HL-60/S4 treated with phorbol 12-myristate 13-acetate at 8.2 ng/mL for 4 days and 3 days (cell line): ENCODE measurements around the gene PIP4K2C.
"Not testable (repeated sequence)": the region's sequence is repeated elsewhere in the genome, so short reads cannot be mapped to it uniquely, and the experiment has no call there.

Source experiments
- in situ Hi-C: fragments of 300-500 bp; cut with MboI; formaldehyde crosslinking; loops from 2 replicates; pipeline ENCODE4 v1.15.0; 2022; ENCODE audit warnings: low sequenced_read_pairs

PIP4K2C gene

GRCh38 chr12:57609101-57609780, 18.2 kb downstream of the PIP4K2C start:
- in situ Hi-C loops = no loop called here

- in situ Hi-C loops = no loop called here
These were observed 19.0 kb downstream of the PIP4K2C start for GRCh38 chr12:57609781-57610553.

DNA sequence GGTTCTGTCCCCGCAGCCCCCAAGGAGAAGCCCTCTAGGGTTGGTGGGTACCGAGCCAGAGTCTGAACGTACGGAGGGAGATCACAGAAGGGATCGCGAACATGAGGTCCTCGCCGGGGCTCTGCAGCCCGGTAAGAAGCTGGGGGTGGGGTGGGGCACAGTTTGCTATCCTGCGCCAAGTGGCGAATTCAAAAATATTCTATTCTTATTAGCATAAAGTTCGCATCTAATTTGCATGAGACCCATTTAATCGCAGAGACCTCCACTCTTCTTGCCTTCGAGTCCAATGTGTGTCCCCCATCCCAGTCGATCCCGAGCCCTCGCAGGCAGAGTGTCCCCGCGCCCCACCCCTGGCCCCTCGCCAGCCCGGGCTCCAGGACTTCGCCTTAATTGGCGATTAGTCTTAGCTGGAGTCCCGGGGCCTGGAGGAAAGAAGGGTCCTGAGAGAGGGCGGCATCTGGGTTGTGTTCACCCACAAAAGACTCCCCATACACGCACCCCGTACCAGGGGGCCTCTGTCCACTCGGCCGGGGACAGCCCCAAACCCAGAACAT, 19.6 kb downstream of the PIP4K2C start:
- in situ Hi-C loops = no loop called here

DNA sequence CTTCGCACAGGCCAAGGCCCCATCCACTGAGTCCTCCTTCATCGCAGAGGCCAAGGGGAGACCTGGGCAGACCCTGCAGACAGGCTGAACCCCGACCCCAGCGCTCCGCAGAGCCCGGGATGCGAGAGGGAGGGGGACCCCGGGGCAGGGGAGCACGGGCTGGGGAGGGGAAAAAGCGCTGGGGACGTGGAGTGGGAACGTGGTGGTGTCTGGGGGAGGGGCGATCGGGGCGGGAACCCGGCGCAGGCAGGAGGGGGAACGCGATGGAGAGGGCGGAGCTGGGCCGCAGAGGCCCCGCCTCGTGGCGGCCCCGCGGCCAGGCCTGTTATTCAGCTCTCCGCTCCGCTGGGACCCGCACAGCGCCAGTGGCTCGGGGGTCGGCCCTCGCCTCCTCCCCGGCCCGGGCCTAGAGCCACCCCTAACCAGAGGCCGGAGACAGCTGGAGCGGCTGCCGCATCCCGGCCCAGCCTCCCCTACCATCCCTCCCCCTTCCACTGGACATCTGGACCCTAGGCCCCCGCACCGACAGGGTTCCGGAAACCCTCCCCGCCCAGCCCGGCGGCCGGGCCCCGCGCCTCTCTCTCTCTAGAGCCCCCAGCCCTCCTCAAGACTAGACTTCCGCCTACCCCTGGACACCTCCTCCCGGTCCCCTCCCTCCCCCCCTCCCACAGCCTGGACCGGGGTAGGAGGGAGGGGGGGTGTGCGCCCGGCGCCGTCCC, 20.3 kb downstream of the PIP4K2C start, which contains the start of gene ARHGEF25:
Gene ARHGEF25, plus strand, starts transcription at position 328 of the 719 bp plus-strand sequence. CDS start 460 bp downstream, outside the sequence.
- in situ Hi-C loops = no loop called here

- in situ Hi-C loops = no loop called here
These were observed 21.1 kb downstream of the PIP4K2C start for GRCh38 chr12:57611827-57612710.

- in situ Hi-C loops = no loop called here
These were observed 21.9 kb downstream of the PIP4K2C start for GRCh38 chr12:57612711-57613426.

DNA sequence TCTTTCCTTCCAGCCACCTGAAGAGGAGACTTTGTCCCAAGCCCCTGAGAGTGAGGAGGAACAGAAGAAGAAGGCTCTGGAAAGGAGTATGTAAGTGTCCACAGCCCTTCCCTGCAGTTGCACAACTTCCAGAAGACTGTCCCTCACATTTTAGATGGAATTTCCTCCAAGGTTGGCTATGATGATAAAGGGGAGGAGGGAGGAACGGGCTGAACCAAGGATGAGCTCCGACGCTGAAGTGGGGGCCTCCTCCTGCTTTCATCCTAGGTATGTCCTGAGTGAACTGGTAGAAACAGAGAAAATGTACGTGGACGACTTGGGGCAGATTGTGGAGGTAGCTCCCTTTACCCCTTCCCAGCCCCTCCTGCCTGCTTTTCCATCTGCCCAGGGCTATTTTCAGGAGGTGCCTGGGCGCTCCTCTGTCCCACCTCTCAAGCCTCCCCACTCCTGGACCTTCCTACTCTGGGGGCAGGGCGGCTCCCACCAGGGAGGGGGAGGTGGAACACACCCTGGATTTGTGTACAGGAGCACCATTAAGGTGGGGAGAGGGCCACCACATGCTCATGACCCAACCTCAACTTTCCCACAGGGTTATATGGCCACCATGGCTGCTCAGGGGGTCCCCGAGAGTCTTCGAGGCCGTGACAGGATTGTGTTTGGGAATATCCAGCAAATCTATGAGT, 22.6 kb downstream of the PIP4K2C start:
- in situ Hi-C loops = no loop called here

DNA sequence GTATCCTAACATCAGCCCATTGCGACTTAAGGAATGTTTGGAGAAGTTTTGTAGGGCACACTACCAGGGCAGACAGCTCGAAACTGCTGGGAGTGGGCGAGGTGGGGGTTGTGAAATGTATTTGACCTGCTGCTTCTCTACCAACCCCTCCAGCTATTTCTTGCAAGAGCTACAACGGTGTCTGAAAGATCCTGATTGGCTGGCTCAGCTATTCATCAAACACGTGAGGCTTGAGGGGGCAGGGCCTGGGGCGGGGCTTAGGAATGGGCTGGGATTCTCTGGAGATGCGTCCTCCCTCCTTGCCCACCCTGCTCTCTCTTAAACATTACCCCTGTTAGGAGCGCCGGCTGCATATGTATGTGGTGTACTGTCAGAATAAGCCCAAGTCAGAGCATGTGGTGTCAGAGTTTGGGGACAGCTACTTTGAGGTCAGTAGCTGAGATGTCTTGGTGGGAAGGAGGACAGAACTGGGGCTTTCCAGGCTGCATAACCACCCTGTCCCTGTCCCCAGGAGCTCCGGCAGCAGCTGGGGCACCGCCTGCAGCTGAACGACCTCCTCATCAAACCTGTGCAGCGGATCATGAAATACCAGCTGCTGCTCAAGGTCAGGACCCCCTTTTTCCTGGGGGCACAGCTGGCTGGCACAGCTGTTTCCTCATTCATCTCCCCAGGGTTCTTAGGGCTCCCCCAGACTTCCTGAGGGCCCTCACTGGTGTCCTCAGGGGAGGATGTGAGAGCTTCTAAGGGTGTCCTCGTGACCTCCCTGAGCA, 23.4 kb downstream of the PIP4K2C start:
- in situ Hi-C loops = no loop called here

- in situ Hi-C loops = no loop called here
These were observed 24.0 kb downstream of the PIP4K2C start for GRCh38 chr12:57614948-57615500.

- in situ Hi-C loops = no loop called here
These were observed 24.6 kb downstream of the PIP4K2C start for GRCh38 chr12:57615637-57616036.

GRCh38 chr12:57616383-57617101, 25.6 kb downstream of the PIP4K2C start:
- in situ Hi-C loops = no loop called here

- in situ Hi-C loops = no loop called here
These were observed 26.9 kb downstream of the PIP4K2C start for GRCh38 chr12:57617942-57618341.

DNA sequence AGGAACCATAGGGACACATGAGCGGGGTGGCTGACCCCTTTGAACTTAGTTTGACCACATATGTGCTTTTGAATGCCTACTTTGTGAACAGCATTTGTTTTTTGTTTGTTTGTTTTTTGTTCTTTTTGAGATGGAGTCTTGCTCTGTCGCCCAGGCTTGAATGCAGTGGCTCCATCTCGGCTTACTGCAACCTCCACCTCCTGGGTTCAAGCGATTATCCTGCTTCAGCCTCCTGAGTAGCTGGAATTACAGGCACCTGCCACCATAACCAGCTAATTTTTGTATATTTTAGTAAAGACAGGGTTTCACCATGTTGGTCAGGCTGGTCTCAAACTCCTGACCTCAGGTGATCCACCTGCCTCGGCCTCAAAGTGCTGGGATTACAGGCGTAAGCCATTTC, 27.4 kb downstream of the PIP4K2C start:
- in situ Hi-C loops = not testable (repeated sequence)

DNA sequence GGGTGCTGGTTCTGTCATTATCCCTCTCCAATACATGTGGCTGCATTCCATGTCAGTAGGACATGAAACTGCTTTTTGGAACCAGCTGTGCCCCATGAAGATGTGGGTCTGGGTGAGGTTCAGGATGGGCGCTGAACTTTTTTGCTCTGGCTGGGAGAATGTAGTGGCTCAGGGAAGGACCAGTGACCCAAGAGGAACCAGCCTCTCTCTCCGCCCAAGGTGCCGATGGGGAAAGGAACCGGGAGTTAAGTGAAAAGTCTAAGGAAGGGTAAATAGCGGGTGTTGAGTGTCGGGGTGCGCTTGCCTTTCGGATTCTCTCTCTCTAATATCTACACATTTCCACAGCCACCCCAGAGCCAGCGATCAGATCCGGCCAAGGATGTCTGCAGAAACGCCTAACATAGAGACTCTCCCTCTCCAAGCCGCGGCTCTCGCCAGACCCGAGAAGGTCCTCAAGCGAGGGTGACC, 28.0 kb downstream of the PIP4K2C start:
- in situ Hi-C loops = no loop called here

- in situ Hi-C loops = no loop called here
These were observed 28.6 kb downstream of the PIP4K2C start for GRCh38 chr12:57619434-57620244.

DNA sequence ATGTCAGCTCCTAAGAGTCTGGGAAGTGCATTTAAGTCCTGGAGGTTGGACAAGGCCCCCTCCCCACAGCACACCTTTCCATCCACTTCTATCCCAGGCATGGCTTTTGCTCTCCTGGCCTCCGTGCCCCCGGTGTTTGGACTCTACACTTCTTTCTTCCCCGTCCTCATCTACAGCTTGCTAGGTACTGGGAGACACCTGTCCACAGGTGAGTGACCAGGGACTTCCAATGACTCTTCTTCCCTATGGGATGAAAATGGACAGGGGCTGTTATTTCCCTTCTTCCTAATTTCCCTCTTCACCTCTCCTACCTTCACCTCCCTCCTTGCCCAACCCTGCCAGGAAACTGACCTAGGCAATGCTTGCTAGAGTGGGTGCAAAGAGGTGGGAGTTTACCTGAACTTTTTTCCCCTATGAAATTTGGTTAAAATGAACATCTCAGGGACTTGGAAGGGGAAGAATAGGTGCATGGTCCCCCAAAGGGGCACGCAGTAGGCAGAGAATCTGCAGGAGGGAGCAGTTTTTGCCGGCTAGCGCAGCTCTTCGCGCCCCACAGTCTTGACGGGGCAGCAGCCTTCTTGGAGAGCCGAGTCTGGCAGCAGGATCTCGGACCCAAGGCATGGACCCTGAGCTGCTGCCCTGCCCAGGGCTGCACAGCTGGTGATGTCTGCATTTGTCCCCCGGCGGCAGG, 29.4 kb downstream of the PIP4K2C start:
- in situ Hi-C loops = no loop called here
